Activated CD8-positive, alpha-beta T cell treated with anti-CD3 and anti-CD28 coated beads for 36 hours (primary cell): ENCODE results near the gene PRPF40B. TPM values are rescaled to one million over a fixed set of nuclear protein-coding genes. Genes with fewer than 3 reads are reported as not detected.

Source experiments
- ATAC-seq: fragments of 200-7000 bp; cut with Tn5 transposase; one replicate; pipeline ENCODE4 v1.10.0; 2021; ENCODE audit warnings: mild to moderate bottlenecking, moderate library complexity
- CTCF ChIA-PET: fragments of 350-600 bp; sonication (Branson Sonifier 250); formaldehyde crosslinking; loops from one replicate; lab custom pipeline; 2021; ENCODE audit warnings: antibody characterized with exemption; lab: Charles Lee
- POLR2A ChIA-PET: fragments of 350-600 bp; sonication (Branson Sonifier 250); formaldehyde crosslinking; loops from one replicate; lab custom pipeline; 2021; ENCODE audit warnings: antibody characterized with exemption; lab: Charles Lee
- DNase-seq: peaks from one replicate; pipeline ENCODE4 v3.0.0-alpha.2; 2020
- H3K27ac Mint-ChIP-seq: one replicate; pipeline ENCODE4 v1.8.0; 2021; ENCODE audit warnings: mild to moderate bottlenecking, mixed read lengths
- H3K27me3 Mint-ChIP-seq: one replicate; pipeline ENCODE4 v1.8.0; 2021; ENCODE audit warnings: mixed read lengths
- H3K36me3 Mint-ChIP-seq: one replicate; pipeline ENCODE4 v1.8.0; 2021; ENCODE audit warnings: low read depth, mixed read lengths
- H3K4me1 Mint-ChIP-seq: one replicate; pipeline ENCODE4 v1.8.0; 2021; ENCODE audit warnings: low read depth, mixed read lengths
- H3K4me3 Mint-ChIP-seq: one replicate; pipeline ENCODE4 v1.8.0; 2021; ENCODE audit warnings: mild to moderate bottlenecking, moderate library complexity, mixed read lengths
- H3K9me3 Mint-ChIP-seq: one replicate; pipeline ENCODE4 v1.8.0; 2021; ENCODE audit warnings: mixed read lengths
- intact Hi-C: fragments of 100-400 bp; cut with micrococcal nuclease; formaldehyde crosslinking; loops from one replicate; pipeline ENCODE4 v1.10.0; 2022
- total RNA-seq, 2 experiments: library from RNA; stranded (reverse); gene quantifications; one replicate each; pipeline ENCODE4 v1.2.3, GENCODE V29; 2021
- TF ChIP-seq, protein P1 (sequence below): fragments of 200-600 bp; IDR thresholded peaks from one replicate; pipeline ENCODE4 v1.8.0; 2022; ENCODE audit warnings: antibody characterized with exemption, mild to moderate bottlenecking

PRPF40B gene
- total RNA-seq, 2 experiments from 2014 or later = 4.9 to 5.6 TPM

GRCh38 chr12:49665384-49665783 lies 42.0 kb downstream of the PRPF40B start:
- no peak for ATAC-seq

DNA sequence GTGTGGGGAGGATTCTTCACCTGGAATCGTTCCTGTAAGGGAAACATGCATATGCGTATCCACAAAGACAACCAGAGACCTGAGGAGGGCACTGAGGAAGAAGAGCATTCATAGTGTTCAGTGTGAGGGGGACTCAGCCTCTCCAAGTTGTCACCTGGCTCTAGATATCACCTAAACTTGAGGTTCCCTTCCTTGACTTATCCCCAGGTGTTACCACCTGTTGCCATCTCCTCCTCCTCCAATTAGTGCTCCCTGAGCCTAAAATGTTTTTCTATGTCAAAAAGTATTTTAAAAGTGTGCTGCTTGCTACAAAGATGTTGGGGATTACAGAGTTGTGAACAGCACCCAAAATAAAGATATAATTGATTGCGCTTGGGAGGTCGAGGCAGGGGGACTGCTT lies 42.8 kb downstream of the PRPF40B start:
- POLR2A ChIA-PET = interaction anchor here (1.0 kb wide), 1 partner anchor 44 kb away, joined by 3 read pairs; no protein-coding TSS in a partner anchor

More at GRCh38 chr12:49665384-49665783, 42.0 kb downstream of the PRPF40B start:
- POLR2A ChIA-PET = interaction anchor here (0.7 to 2.7 kb wide), 8 partner anchors 9 to 85 kb away, joined by 3 to 8 read pairs (median 4); partner anchors contain the start of gene TMBIM6
- peaks cover 92% of the 10 kb centered on the region for H3K4me1 Mint-ChIP-seq
- DNase-seq = no peak
- no peak overlapping the region for H3K4me3 Mint-ChIP-seq
- CTCF ChIA-PET = interaction anchor here (0.6 to 1.4 kb wide), 3 partner anchors 38 to 131 kb away, joined by 4 to 6 read pairs (median 4); partner anchors contain the start of gene FMNL3
- no peaks in the 10 kb centered on the region for H3K27me3 Mint-ChIP-seq
- TF ChIP-seq, protein P1, sequence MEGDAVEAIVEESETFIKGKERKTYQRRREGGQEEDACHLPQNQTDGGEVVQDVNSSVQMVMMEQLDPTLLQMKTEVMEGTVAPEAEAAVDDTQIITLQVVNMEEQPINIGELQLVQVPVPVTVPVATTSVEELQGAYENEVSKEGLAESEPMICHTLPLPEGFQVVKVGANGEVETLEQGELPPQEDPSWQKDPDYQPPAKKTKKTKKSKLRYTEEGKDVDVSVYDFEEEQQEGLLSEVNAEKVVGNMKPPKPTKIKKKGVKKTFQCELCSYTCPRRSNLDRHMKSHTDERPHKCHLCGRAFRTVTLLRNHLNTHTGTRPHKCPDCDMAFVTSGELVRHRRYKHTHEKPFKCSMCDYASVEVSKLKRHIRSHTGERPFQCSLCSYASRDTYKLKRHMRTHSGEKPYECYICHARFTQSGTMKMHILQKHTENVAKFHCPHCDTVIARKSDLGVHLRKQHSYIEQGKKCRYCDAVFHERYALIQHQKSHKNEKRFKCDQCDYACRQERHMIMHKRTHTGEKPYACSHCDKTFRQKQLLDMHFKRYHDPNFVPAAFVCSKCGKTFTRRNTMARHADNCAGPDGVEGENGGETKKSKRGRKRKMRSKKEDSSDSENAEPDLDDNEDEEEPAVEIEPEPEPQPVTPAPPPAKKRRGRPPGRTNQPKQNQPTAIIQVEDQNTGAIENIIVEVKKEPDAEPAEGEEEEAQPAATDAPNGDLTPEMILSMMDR = no peak
- H3K36me3 Mint-ChIP-seq = peaks cover 37% of the 10 kb centered on the region
- H3K27ac Mint-ChIP-seq = peak overlapping the region; percentile 15
- no peaks in the 10 kb centered on the region for H3K9me3 Mint-ChIP-seq
- intact Hi-C loops = no loop called here

GRCh38 chr12:49667325-49668090 lies 44.1 kb downstream of the PRPF40B start:
- Mint-ChIP-seq H3K36me3 (peaks cover 20% of the 10 kb centered on the region), H3K4me3 (no peak overlapping the region), H3K9me3 (no peaks in the 10 kb centered on the region), H3K27me3 (no peaks in the 10 kb centered on the region), H3K27ac (peak overlapping the region; percentile 55), H3K4me1 (peaks cover 92% of the 10 kb centered on the region)
- TF ChIP-seq, protein P1 = no peak
- POLR2A ChIA-PET = interaction anchor here (0.6 to 1.2 kb wide), 3 partner anchors 15 to 36 kb away, joined by 3 to 5 read pairs (median 3); no protein-coding TSS in a partner anchor
- CTCF ChIA-PET = interaction anchor here (0.8 to 1.9 kb wide), 8 partner anchors 8 to 432 kb away, joined by 3 to 7 read pairs (median 5); no protein-coding TSS in a partner anchor
- ATAC-seq (peak; percentile 46), DNase-seq (peak; percentile 37)
- intact Hi-C loops = no loop called here

More for the DNA sequence above, 42.8 kb downstream of the PRPF40B start:
- H3K27ac Mint-ChIP-seq = peak overlapping the region; percentile 16
- ATAC-seq (no peak), DNase-seq (no peak)
- H3K4me1 Mint-ChIP-seq = peaks cover 92% of the 10 kb centered on the region
- CTCF ChIA-PET = interaction anchor here (1.2 to 1.4 kb wide), 4 partner anchors 9 to 41 kb away, joined by 3 to 6 read pairs (median 4); partner anchors contain the start of gene FMNL3
- H3K9me3 Mint-ChIP-seq = no peaks in the 10 kb centered on the region
- H3K36me3 Mint-ChIP-seq = peaks cover 33% of the 10 kb centered on the region
- intact Hi-C loops = no loop called here
- TF ChIP-seq, protein P1 = no peak
- H3K27me3 Mint-ChIP-seq = no peaks in the 10 kb centered on the region
- no peak overlapping the region for H3K4me3 Mint-ChIP-seq

- no peak overlapping the region for H3K4me3 Mint-ChIP-seq
- intact Hi-C loops = no loop called here
- ATAC-seq = no peak
- peak overlapping the region; percentile 97 for H3K27ac Mint-ChIP-seq
- TF ChIP-seq, protein P1 = no peak
- CTCF ChIA-PET = interaction anchor here (1.4 to 7.4 kb wide), 6 partner anchors 9 to 45 kb away, joined by 3 to 80 read pairs (median 6); partner anchors contain the start of gene FMNL3
- peaks cover 93% of the 10 kb centered on the region for H3K4me1 Mint-ChIP-seq
- peak; percentile 37 for DNase-seq
- H3K36me3 Mint-ChIP-seq = peaks cover 13% of the 10 kb centered on the region
- no peaks in the 10 kb centered on the region for H3K9me3 Mint-ChIP-seq
- POLR2A ChIA-PET = interaction anchor here (0.9 to 5.0 kb wide), 6 partner anchors 7 to 34 kb away, joined by 3 to 23 read pairs (median 4); no protein-coding TSS in a partner anchor
- no peaks in the 10 kb centered on the region for H3K27me3 Mint-ChIP-seq
Observed at GRCh38 chr12:49669796-49670195, 46.4 kb downstream of the PRPF40B start.
